ENCODE measurements around the gene SLC16A5.
A peak's percentile ranks its signal among the peaks of the same experiment; 100 is the strongest.

SLC16A5 gene

GRCh38 chr17:75103601-75104554 is 16.1 kb downstream of the SLC16A5 start:
- Mint-ChIP-seq H3K9me3 (no peaks in the 10 kb centered on the region), H3K27me3 (peaks cover 11% of the 10 kb centered on the region), H3K4me1 (ENCODE audit: low read depth) (peaks cover 23% of the 10 kb centered on the region), H3K36me3 (ENCODE audit: low read depth) (peaks cover 68% of the 10 kb centered on the region), H3K27ac (no peak overlapping the region), H3K4me3 (no peak overlapping the region)
- intact Hi-C loops (cut with micrococcal nuclease) = no loop called here

GRCh38 chr17:75105126-75106080 is 17.6 kb downstream of the SLC16A5 start:
- Mint-ChIP-seq H3K27me3 (peaks cover 14% of the 10 kb centered on the region), H3K27ac (no peak overlapping the region), H3K4me1 (ENCODE audit: low read depth) (peaks cover 31% of the 10 kb centered on the region), H3K4me3 (no peak overlapping the region), H3K36me3 (ENCODE audit: low read depth) (peaks cover 53% of the 10 kb centered on the region), H3K9me3 (no peaks in the 10 kb centered on the region)
- intact Hi-C loops (cut with micrococcal nuclease) = no loop called here

GRCh38 chr17:75108193-75108592 is 20.4 kb downstream of the SLC16A5 start:
- H3K36me3 Mint-ChIP-seq (ENCODE audit: low read depth) = peaks cover 51% of the 10 kb centered on the region
- no peaks in the 10 kb centered on the region for H3K9me3 Mint-ChIP-seq
- no peak overlapping the region for H3K27ac Mint-ChIP-seq
- intact Hi-C loops (cut with micrococcal nuclease) = no loop called here
- peaks cover 14% of the 10 kb centered on the region for H3K27me3 Mint-ChIP-seq
- no peak overlapping the region for H3K4me3 Mint-ChIP-seq
- H3K4me1 Mint-ChIP-seq (ENCODE audit: low read depth) = peaks cover 37% of the 10 kb centered on the region

GRCh38 chr17:75109046-75109406 is 21.3 kb downstream of the SLC16A5 start:
- peaks cover 14% of the 10 kb centered on the region for H3K27me3 Mint-ChIP-seq
- peak overlapping the region; percentile 87 for H3K4me3 Mint-ChIP-seq
- peaks cover 43% of the 10 kb centered on the region for H3K4me1 Mint-ChIP-seq (ENCODE audit: low read depth)
- H3K9me3 Mint-ChIP-seq = no peaks in the 10 kb centered on the region
- peaks cover 48% of the 10 kb centered on the region for H3K36me3 Mint-ChIP-seq (ENCODE audit: low read depth)
- intact Hi-C loops (cut with micrococcal nuclease) = no loop called here
- peak overlapping the region; percentile 88 for H3K27ac Mint-ChIP-seq

GRCh38 chr17:75109407-75110233 is 21.9 kb downstream of the SLC16A5 start, which contains the start of gene ARMC7:
Gene ARMC7, plus strand, starts transcription at chr17:75109969. Its CDS starts 320 bp downstream, at chr17:75110289.
- Mint-ChIP-seq H3K4me3 (peak within 1 kb of the TSS; percentile 87), H3K27me3 (peaks cover 14% of the 10 kb centered on the region), H3K27ac (peak within 1 kb of the TSS; percentile 88), H3K9me3 (no peaks in the 10 kb centered on the region), H3K4me1 (ENCODE audit: low read depth) (peaks cover 48% of the 10 kb centered on the region), H3K36me3 (ENCODE audit: low read depth) (peaks cover 48% of the 10 kb centered on the region)
- intact Hi-C loops (cut with micrococcal nuclease) = loop anchor here (5.0 kb wide), 1 partner anchor 32 kb away; no protein-coding TSS in a partner anchor

- intact Hi-C loops (cut with micrococcal nuclease) = loop anchor here (5.0 kb wide), 1 partner anchor 33 kb away; no protein-coding TSS in a partner anchor
- H3K27me3 Mint-ChIP-seq = peaks cover 14% of the 10 kb centered on the region
- peaks cover 48% of the 10 kb centered on the region for H3K36me3 Mint-ChIP-seq (ENCODE audit: low read depth)
Observed at GRCh38 chr17:75110234-75110937, 22.6 kb downstream of the SLC16A5 start.

GRCh38 chr17:75111777-75112335 is 24.1 kb downstream of the SLC16A5 start:
- intact Hi-C loops (cut with micrococcal nuclease) = loop anchor here (5.0 kb wide), 1 partner anchor 35 kb away; no protein-coding TSS in a partner anchor

More at GRCh38 chr17:75110234-75110937, 22.6 kb downstream of the SLC16A5 start:
- no peaks in the 10 kb centered on the region for H3K9me3 Mint-ChIP-seq
- H3K4me3 Mint-ChIP-seq = peak overlapping the region; percentile 87
- H3K4me1 Mint-ChIP-seq (ENCODE audit: low read depth) = peaks cover 56% of the 10 kb centered on the region
- H3K27ac Mint-ChIP-seq = peak overlapping the region; percentile 88

GRCh38 chr17:75113798-75114551 is 26.2 kb downstream of the SLC16A5 start:
- Mint-ChIP-seq H3K9me3 (no peaks in the 10 kb centered on the region), H3K27ac (peak overlapping the region; percentile 90), H3K27me3 (peaks cover 2% of the 10 kb centered on the region), H3K4me1 (ENCODE audit: low read depth) (peaks cover 80% of the 10 kb centered on the region), H3K4me3 (peak overlapping the region; percentile 76), H3K36me3 (ENCODE audit: low read depth) (peaks cover 63% of the 10 kb centered on the region)
- intact Hi-C loops (cut with micrococcal nuclease) = loop anchor here (1.0 to 5.0 kb wide), 3 partner anchors 17 to 58 kb away; partner anchors contain the start of gene NT5C

More at GRCh38 chr17:75111777-75112335, 24.1 kb downstream of the SLC16A5 start:
- Mint-ChIP-seq H3K4me1 (ENCODE audit: low read depth) (peaks cover 67% of the 10 kb centered on the region), H3K36me3 (ENCODE audit: low read depth) (peaks cover 48% of the 10 kb centered on the region), H3K27me3 (peaks cover 14% of the 10 kb centered on the region), H3K27ac (peak overlapping the region; percentile 34), H3K4me3 (peak overlapping the region; percentile 44), H3K9me3 (no peaks in the 10 kb centered on the region)

GRCh38 chr17:75114552-75115314 is 27.0 kb downstream of the SLC16A5 start:
- H3K4me1 Mint-ChIP-seq (ENCODE audit: low read depth) = peaks cover 78% of the 10 kb centered on the region
- H3K27ac Mint-ChIP-seq = peak overlapping the region; percentile 90
- intact Hi-C loops (cut with micrococcal nuclease) = loop anchor here (1.0 to 5.0 kb wide), 4 partner anchors 16 to 58 kb away; partner anchors contain the start of genes JPT1 and NT5C
- no peaks in the 10 kb centered on the region for H3K9me3 Mint-ChIP-seq
- peak overlapping the region; percentile 76 for H3K4me3 Mint-ChIP-seq
- H3K27me3 Mint-ChIP-seq = no peaks in the 10 kb centered on the region
- H3K36me3 Mint-ChIP-seq (ENCODE audit: low read depth) = peaks cover 66% of the 10 kb centered on the region

GRCh38 chr17:75115555-75115954 is 27.8 kb downstream of the SLC16A5 start:
- intact Hi-C loops (cut with micrococcal nuclease) = loop anchor here (2.0 to 5.0 kb wide), 2 partner anchors 15 to 37 kb away; partner anchors contain the start of genes JPT1 and NT5C
- peak overlapping the region; percentile 90 for H3K27ac Mint-ChIP-seq
- H3K36me3 Mint-ChIP-seq (ENCODE audit: low read depth) = peaks cover 73% of the 10 kb centered on the region
- H3K9me3 Mint-ChIP-seq = no peaks in the 10 kb centered on the region
- H3K4me3 Mint-ChIP-seq = no peak overlapping the region
- no peaks in the 10 kb centered on the region for H3K27me3 Mint-ChIP-seq
- H3K4me1 Mint-ChIP-seq (ENCODE audit: low read depth) = peaks cover 82% of the 10 kb centered on the region

- Mint-ChIP-seq H3K4me3 (no peak overlapping the region), H3K27ac (no peak overlapping the region), H3K36me3 (ENCODE audit: low read depth) (peaks cover 83% of the 10 kb centered on the region), H3K9me3 (no peaks in the 10 kb centered on the region), H3K4me1 (ENCODE audit: low read depth) (peaks cover 83% of the 10 kb centered on the region), H3K27me3 (no peaks in the 10 kb centered on the region)
- intact Hi-C loops (cut with micrococcal nuclease) = loop anchor here (5.0 kb wide), 1 partner anchor 36 kb away; the partner anchor contains the start of gene JPT1
Observed at GRCh38 chr17:75116737-75117136, 29.0 kb downstream of the SLC16A5 start.

Data from dendritic cell treated with granulocyte-macrophage colony-stimulating factor and Interleukin-4, amounts not matched to agents 40 ng/mL and 50 ng/mL, for 4 days (primary cell).